Measurements from ENCODE around the gene OR10V1. TPM values are rescaled to one million over a fixed set of nuclear protein-coding genes. Genes with fewer than 3 reads are reported as not detected.
"Not testable (repeated sequence)": the region's sequence is repeated elsewhere in the genome, so short reads cannot be mapped to it uniquely, and the experiment has no call there.

The OR10V1 gene
- total RNA-seq, 2 donors from 2014 or later, result not detected

GRCh38 chr11:59719556-59719955 lies 5.9 kb upstream of the OR10V1 start:
- DNase-seq (no peak), ATAC-seq (no peak)
- intact Hi-C loops (cut with DNase I, micrococcal nuclease), result no loop called here

GRCh38 chr11:59716051-59716450 lies 2.4 kb upstream of the OR10V1 start:
- ATAC-seq (no peak), DNase-seq (no peak)
- intact Hi-C loops (cut with DNase I, micrococcal nuclease), result no loop called here

- ATAC-seq (no peak), DNase-seq (no peak)
- intact Hi-C loops (cut with DNase I, micrococcal nuclease), result no loop called here
Measured at GRCh38 chr11:59710136-59710847, 3.4 kb downstream of the OR10V1 start.

GRCh38 chr11:59708537-59708936 lies 5.1 kb downstream of the OR10V1 start:
- ATAC-seq (no peak), DNase-seq (no peak)
- intact Hi-C loops (cut with DNase I, micrococcal nuclease), result no loop called here

GRCh38 chr11:59707371-59707770 lies 6.3 kb downstream of the OR10V1 start:
- ATAC-seq (no peak), DNase-seq (no peak)
- intact Hi-C loops (cut with DNase I, micrococcal nuclease), result no loop called here

DNA sequence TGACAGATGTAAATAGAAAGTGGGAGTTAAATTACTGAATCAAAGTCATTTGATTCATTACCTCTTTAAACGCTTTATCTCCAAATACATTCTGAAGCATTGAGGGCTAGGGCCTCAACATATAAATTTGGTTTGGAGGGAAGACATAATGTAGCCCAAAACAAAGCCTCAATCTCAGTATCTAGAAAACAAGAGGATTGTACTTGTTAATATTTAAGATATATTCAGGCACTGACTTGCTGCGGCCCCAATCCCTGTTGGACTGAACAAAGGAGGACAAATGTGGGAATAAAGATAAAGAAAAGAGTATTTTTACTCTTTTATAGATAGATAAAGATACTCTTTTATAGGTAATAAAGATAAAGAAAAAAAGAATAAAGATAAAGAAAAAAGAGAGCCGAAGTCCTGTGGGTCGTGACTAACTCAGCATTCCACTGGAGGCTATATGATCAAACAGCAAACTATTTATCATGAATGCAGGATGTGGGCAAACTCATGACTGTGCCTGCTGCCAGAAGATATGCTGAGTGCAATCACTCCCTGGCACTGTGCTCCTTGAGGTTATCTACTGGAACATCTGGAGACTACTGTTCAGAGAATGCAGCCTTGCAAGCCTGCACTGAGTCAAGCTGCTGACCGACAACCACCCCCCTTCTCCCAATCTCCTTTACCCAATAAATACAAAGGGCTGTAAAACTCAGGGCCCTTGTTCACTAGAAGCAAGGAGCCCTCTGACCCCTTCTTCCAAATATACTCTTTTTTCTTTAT lies 6.9 kb downstream of the OR10V1 start:
- DNase-seq (peak; percentile 18 to 63), ATAC-seq (peak; percentile 75)
- intact Hi-C loops (cut with DNase I, micrococcal nuclease), result no loop called here

- no peak for ATAC-seq
- no peak for DNase-seq
- intact Hi-C loops (cut with DNase I, micrococcal nuclease), result no loop called here
Measured at GRCh38 chr11:59705294-59705693, 8.4 kb downstream of the OR10V1 start.

DNA sequence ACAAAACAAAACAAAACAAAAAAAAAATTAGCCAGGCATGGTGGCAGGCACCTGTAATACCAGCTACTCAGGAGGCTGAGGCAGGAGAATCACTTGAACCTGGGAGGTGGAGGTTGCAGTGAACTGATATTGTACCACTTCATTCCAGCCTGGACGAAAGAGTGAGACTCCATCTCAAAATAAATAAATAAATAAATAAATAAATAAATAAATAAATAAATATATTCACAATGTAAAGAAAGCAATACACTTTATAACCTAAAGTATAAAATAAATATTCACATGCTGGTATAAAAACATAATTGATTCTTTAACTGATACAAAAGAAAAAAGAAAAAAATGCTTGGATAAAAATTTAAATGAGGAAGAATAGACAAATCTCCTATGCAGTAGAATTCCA lies 10.1 kb downstream of the OR10V1 start:
- ATAC-seq; intact Hi-C loops (cut with DNase I, micrococcal nuclease); DNase-seq: not testable (repeated sequence)

GRCh38 chr11:59700157-59700556 lies 13.5 kb downstream of the OR10V1 start:
- DNase-seq; intact Hi-C loops (cut with DNase I, micrococcal nuclease); ATAC-seq: not testable (repeated sequence)

DNA sequence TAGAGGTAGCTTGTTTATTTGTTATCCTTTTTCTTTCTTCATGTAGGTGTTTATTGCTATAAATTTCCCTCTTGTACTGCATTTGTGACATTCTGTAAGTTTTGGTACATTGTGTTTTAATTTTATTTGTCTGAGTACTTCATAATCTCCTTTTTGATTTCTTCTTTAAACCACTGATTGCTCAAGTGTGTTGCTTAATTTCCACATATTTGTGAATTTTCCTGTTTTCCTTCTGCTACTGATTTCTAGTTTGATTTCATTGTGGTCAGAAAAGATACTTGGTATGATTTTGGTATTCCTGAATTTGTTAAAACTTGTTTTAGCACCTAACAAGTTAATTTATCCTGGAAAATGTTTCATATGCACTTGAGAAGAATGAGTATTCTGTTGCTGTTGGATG lies 15.1 kb downstream of the OR10V1 start:
- ATAC-seq, result no peak
- intact Hi-C loops (cut with DNase I, micrococcal nuclease), result no loop called here

GRCh38 chr11:59692915-59693314 lies 20.7 kb downstream of the OR10V1 start:
- no peak for DNase-seq
- no peak for ATAC-seq
- intact Hi-C loops (cut with DNase I, micrococcal nuclease), result no loop called here

More for the DNA sequence above, 15.1 kb downstream of the OR10V1 start:
- no peak for DNase-seq

DNA sequence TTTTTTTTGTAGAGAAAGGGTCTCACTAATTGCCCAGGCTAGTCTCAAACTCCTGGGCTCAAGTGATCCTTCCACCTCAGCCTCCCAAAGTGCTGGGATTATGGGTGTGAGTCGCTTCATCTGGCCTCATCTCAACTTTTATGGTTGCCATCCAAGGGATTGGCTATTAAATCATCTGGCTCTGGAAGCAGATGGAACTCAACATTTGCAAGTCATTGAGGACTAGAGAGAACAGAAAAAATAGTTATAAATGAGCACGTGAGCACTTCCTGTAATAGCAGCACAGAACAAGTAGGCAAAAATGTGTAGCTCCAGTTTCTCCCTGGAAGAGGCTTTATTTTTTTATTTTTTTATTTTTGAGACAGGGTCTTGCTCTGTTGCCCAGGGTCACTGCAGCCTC lies 22.5 kb downstream of the OR10V1 start:
- DNase-seq (no peak), ATAC-seq (no peak)
- intact Hi-C loops (cut with DNase I, micrococcal nuclease), result no loop called here

- ATAC-seq (peak; percentile 54), DNase-seq (no peak)
- intact Hi-C loops (cut with DNase I, micrococcal nuclease), result no loop called here
Measured at GRCh38 chr11:59689015-59689414, 24.6 kb downstream of the OR10V1 start.

DNA sequence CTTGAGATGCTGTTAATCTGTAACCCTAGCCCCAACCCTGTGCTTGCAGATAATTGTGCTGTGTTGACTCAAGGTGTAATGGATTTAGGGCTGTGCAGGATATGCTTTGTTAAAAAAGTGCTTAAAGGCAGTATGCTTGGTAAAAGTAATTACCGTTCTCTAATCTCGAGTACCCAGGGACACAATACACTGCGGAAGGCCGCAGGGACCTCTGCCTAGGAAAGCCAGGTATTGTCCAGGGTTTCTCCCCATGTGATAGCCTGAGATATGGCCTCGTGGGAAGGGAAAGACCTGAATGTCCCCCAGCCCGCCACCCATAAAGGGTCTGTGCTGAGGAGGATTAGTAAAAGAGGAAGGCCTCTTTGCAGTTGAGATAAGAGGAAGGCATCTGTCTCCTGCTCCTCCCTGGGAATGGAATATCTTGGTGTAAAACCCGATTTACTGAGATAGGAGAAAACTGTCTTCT lies 32.4 kb downstream of the OR10V1 start:
- intact Hi-C loops (cut with DNase I, micrococcal nuclease); DNase-seq: not testable (repeated sequence)
- ATAC-seq, result peak; percentile 80

GRCh38 chr11:59680287-59681154 lies 33.1 kb downstream of the OR10V1 start:
- intact Hi-C loops (cut with DNase I, micrococcal nuclease), result no loop called here
- DNase-seq (peak; percentile 72 to 75), ATAC-seq (peak; percentile 99)

- no peak for ATAC-seq
- intact Hi-C loops (cut with DNase I, micrococcal nuclease), result loop anchor here in 1 of 2 donors (5.0 kb wide), 1 partner anchor 142 kb away; no protein-coding TSS in a partner anchor
Measured at GRCh38 chr11:59679347-59679746, 34.3 kb downstream of the OR10V1 start.

DNA sequence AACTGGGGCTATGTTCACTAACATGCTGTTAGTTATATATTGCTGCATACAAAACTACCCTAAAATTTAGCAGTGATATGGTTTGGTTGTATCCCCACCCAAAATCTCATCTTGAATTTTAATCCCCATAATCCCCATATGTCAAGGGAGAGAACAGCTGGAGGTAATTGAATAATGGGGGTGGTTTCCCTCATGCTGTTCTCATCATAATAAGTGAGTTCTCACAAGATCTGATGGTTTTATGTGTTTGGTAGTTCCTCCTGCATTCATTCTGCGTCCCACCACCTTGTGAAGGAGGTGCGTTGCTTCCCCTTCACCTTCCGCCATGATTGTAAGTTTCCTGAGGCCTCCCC lies 34.9 kb downstream of the OR10V1 start:
- intact Hi-C loops (cut with DNase I, micrococcal nuclease), result loop anchor here in 1 of 2 donors (5.0 kb wide), 1 partner anchor 141 kb away; no protein-coding TSS in a partner anchor
- ATAC-seq (no peak), DNase-seq (no peak)

More at GRCh38 chr11:59679347-59679746, 34.3 kb downstream of the OR10V1 start:
- no peak for DNase-seq

DNA sequence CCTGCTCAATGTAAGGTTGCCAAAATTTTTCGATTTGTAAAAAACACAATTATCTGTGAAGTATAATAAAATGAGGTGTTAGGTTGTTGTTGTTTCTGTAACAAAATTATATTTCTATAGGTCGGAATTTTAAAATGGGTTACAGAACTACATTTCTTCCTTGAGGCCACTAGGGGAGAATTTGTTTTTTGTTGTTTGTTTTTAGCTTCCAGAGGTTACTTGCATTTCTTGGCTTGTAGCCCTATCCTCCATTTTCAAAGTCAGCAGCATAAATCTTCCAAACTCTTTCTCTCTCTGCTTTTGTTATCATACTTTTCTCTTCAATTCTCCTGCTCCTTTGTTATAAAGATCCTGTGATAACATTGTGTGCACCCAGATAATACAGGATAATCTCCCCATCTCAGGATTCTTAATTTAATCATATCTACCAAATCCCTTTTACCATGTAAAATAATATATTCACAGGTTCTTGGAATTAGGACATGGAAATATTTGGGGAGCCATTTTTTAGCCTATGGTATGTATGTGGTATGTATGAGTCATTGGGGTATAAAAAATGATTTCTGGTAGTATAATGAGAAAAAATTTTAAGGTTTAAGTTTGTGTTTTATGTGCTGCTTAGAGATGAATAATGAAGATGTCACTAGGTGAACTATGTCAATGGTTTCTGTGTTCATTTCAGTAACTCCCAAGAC lies 35.4 kb downstream of the OR10V1 start:
- intact Hi-C loops (cut with DNase I, micrococcal nuclease), result loop anchor here in 1 of 2 donors (5.0 kb wide), 1 partner anchor 141 kb away; no protein-coding TSS in a partner anchor
- no peak for ATAC-seq
- DNase-seq, result no peak
